ENCODE data around the gene MPC1L.

The MPC1L gene

DNA sequence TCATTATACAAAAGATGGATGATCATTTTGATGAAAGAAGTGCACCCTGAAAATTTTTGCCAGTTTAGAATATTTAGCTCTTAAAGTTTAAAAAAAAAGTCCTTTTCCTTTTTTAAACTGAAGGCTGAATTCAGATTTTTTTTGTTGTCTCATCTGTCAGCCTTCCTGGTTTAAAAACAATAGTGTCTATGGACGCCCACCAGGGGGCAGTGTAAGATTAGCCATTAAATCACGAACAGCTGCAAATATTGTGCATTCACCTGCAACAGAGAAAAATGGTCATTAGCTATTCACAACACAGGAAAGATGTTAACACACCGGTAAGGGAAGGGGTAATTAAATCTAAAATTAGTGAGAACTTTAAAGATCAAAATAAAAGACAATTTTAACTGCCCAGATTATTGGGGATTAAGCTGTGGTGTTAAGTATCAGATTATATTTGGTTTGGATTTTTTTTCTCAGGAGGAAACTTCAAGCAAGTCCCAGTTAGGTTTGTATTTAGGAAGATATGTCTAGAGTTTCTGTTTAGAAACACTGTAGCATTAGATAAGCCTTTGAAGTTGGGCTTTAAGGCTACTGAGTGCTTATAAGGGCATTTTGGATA lies 28.5 kb downstream of the MPC1L start:
- Mint-ChIP-seq H3K27me3 (no peaks in the 10 kb centered on the region), H3K27ac (no peak overlapping the region), H3K4me1 (ENCODE audit: low read depth) (peaks cover 3% of the 10 kb centered on the region), H3K9me3 (ENCODE audit: low read depth) (no peaks in the 10 kb centered on the region), H3K4me3 (no peak overlapping the region), H3K36me3 (no peaks in the 10 kb centered on the region)

DNA sequence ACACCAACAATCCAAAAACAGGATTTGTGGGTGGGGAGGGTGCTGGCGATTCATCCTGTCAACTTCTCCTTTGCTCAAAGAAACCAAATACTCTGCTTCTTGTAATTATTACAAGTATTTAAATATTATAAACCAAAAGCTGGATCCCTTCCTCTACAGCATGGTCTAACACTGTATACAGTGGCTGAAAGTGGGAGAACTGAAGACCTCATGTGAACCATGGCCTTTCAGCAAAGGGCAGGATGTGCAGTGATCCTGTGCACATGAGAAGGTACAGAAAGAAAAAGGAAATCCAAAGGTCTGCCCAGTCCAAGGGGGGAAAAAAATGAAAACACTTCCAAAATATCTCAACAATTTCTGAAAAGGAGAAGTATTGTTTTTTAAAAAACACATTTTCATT lies 29.4 kb downstream of the MPC1L start:
- H3K27ac Mint-ChIP-seq = peak overlapping the region; percentile 2
- H3K9me3 Mint-ChIP-seq (ENCODE audit: low read depth) = no peaks in the 10 kb centered on the region
- H3K4me3 Mint-ChIP-seq = no peak overlapping the region
- no peaks in the 10 kb centered on the region for H3K27me3 Mint-ChIP-seq
- H3K36me3 Mint-ChIP-seq = no peaks in the 10 kb centered on the region
- peaks cover 3% of the 10 kb centered on the region for H3K4me1 Mint-ChIP-seq (ENCODE audit: low read depth)

DNA sequence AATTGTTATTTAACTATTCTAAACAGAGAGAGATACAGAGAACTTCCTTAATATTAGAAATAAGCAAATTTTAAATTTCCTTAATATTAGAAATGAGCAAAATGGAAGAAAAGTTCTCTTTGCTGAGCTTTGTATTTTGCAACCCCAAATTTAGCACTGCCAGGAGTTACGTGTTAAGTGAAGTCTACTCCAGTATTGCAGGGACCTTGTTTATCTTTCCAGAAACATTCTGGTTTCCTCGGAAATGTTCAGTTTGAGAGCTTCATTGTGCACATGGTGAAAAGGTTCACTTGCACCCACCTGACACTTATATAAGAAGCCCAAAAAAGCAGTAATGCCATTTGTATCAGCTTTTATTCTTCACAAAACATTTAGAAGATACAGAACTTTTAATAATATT lies 30.3 kb downstream of the MPC1L start:
- Mint-ChIP-seq H3K36me3 (no peaks in the 10 kb centered on the region), H3K4me1 (ENCODE audit: low read depth) (peaks cover 2% of the 10 kb centered on the region), H3K27me3 (no peaks in the 10 kb centered on the region), H3K27ac (no peak overlapping the region), H3K9me3 (ENCODE audit: low read depth) (no peaks in the 10 kb centered on the region), H3K4me3 (no peak overlapping the region)

DNA sequence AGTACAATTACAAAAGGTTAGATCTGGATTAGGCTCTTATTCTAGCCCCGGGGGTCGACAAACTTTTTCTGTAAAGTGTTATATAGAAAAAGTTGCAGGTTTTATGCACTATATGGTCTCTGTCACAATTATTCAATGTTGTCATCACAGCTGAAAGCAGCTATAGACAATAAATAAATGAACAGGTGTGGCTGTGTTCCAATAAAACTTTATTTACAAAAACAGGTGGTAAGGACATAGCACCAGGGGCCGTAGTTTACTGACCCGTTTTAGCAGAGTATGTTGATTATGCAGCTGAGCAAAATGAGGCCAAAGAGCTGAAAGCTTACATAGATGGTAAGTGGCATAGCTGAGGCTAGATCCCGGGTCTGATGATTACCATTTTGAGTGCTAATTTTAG lies 37.2 kb downstream of the MPC1L start:
- H3K9me3 Mint-ChIP-seq (ENCODE audit: low read depth) = no peaks in the 10 kb centered on the region
- no peaks in the 10 kb centered on the region for H3K4me1 Mint-ChIP-seq (ENCODE audit: low read depth)
- no peak overlapping the region for H3K27ac Mint-ChIP-seq
- no peaks in the 10 kb centered on the region for H3K36me3 Mint-ChIP-seq
- no peaks in the 10 kb centered on the region for H3K27me3 Mint-ChIP-seq
- no peak overlapping the region for H3K4me3 Mint-ChIP-seq

DNA sequence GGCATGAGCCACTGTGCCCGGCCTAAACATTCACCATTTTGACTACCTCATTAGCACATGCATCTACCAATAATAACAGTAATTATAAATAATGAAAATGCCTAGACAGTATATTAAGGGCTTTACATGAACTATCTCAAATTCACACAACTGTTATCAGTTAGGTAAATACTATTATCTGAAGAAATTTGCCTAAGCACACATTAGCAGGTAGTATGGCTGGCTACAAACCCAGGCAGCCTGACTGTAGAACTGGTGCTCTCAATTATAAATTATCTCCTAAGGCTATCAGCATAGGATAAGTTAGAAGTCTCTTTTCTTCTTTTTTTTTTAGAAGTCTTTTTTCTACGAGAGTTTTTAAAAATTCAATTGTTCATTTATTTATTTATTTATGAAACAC lies 38.3 kb downstream of the MPC1L start:
- Mint-ChIP-seq H3K36me3 (no peaks in the 10 kb centered on the region), H3K4me1 (ENCODE audit: low read depth) (no peaks in the 10 kb centered on the region), H3K27ac (no peak overlapping the region), H3K9me3 (ENCODE audit: low read depth) (no peaks in the 10 kb centered on the region), H3K27me3 (no peaks in the 10 kb centered on the region), H3K4me3 (no peak overlapping the region)

DNA sequence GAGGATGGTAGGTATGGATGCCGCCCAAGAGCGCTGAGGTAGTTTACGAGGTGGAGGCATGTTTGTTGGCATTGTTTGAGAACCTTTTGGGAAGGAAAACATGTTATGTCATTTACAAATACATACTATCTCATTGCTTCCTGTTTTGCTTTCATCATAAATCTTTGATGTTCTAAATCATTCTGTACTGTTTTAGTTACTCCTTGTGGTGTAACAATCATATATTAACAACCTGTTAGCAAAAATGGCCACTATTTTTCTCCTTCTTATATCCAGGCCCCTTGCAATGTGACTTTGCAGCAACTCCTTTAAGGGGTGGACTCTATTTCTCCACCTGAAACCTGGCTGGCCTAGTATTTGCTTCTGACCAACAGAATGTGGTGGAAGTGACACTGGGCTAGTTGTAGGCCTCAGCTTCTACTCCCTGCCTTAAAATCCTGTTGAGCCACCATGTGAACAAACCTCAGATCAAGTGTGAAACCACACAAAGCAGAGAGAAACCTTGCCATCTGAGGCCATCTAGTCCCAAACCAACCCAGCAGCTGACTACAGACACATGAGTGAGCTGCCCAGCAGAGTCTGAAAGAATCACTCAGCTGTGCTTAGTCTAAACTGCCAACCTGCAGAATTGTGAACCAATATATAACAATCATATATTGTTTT lies 40.0 kb downstream of the MPC1L start:
- peaks cover 2% of the 10 kb centered on the region for H3K36me3 Mint-ChIP-seq
- no peaks in the 10 kb centered on the region for H3K4me1 Mint-ChIP-seq (ENCODE audit: low read depth)
- no peak overlapping the region for H3K4me3 Mint-ChIP-seq
- H3K27me3 Mint-ChIP-seq = no peaks in the 10 kb centered on the region
- no peaks in the 10 kb centered on the region for H3K9me3 Mint-ChIP-seq (ENCODE audit: low read depth)
- no peak overlapping the region for H3K27ac Mint-ChIP-seq

DNA sequence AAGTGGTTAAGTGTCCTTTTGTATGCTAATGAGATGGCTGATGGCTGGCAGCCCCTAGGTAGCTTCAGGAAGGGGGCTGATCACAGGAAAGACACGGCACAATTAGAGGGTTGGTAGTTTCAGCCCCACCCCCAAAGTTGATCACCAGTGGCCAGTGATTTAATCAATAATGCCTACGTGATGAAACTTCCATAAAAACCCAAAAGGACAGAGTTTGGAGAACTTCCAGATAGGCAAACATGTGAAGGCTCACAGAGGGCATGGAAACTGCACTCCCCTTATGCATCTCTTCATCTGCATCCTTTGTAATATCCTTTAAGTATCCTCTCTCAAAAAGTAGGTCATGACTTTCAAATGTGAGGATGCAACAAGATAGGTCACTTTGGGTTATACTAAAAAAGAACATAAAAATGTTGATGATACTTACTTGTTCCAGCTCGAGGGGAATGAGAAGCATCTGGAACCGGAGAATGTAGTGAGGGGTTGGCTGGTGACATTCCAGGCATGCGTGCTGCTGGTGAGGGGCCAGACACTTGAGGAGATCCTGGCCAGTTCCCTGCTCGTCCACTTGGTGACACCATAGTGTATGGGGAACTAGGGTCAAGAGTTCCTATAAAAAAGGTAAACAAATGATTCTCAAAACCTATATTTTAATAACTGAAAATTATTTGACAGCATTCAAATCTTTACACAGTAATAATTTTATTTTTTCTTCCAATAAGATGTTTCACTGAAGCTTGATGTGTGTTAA lies 40.8 kb downstream of the MPC1L start:
- Mint-ChIP-seq H3K4me3 (no peak overlapping the region), H3K4me1 (ENCODE audit: low read depth) (no peaks in the 10 kb centered on the region), H3K36me3 (peaks cover 2% of the 10 kb centered on the region), H3K27ac (no peak overlapping the region), H3K27me3 (no peaks in the 10 kb centered on the region), H3K9me3 (ENCODE audit: low read depth) (no peaks in the 10 kb centered on the region)

DNA sequence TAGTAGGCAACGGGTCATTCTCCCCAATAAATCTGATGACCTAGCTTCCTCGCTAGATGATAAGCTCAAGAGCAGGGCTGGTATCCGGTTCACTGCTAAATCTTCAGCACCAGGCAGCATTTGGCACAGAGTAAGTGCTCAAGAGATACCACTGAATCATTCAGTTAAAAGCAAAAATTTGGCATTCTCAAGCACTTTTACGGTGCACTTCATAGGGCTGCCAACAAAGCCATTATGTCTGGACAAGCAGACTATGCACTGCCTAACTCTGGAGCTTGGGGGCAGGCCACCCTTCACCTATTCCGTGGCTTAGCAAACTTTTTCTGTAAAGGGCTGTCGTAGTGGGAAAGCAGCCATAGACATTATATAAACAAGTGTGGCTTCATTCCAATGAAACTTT lies 47.9 kb downstream of the MPC1L start:
- Mint-ChIP-seq H3K27me3 (no peaks in the 10 kb centered on the region), H3K27ac (no peak overlapping the region), H3K9me3 (ENCODE audit: low read depth) (no peaks in the 10 kb centered on the region), H3K4me1 (ENCODE audit: low read depth) (no peaks in the 10 kb centered on the region), H3K36me3 (peaks cover 2% of the 10 kb centered on the region), H3K4me3 (no peak overlapping the region)
